Kidney (tissue), 14 donors: ENCODE data around the gene TBX20. TPM values are rescaled to one million over a fixed set of nuclear protein-coding genes. Genes with fewer than 3 reads are reported as not detected.

Experiments used
- DNase-seq, 5 donors: peaks; one replicate each; pipeline ENCODE4 v3.0.0-alpha.2; 2013 to 2020
- FAIRE-seq: peaks from 2 replicates; lab custom pipeline; 2012; peaks lifted over from hg19 to GRCh38; lab: Jason Lieb, UNC
- H3K27ac ChIP-seq, 2 donors: one replicate each; pipeline ENCODE4 v1.7.0; 2013; ENCODE audit warnings: low read depth in 2 of 2, low read length in 2 of 2, inconsistent platforms in 1 of 2
- H3K27me3 ChIP-seq: one replicate; pipeline ENCODE4 v1.7.1; 2013; ENCODE audit warnings: low read length, inconsistent platforms; ENCODE audit not compliant: control insufficient read depth, insufficient read depth
- H3K36me3 ChIP-seq, 3 donors: one replicate each; pipeline versions ENCODE4 v1.7.0 to v1.7.1; 2013; ENCODE audit warnings: low read length in 3 of 3, control low read depth in 1 of 3, inconsistent platforms in 1 of 3; ENCODE audit not compliant: insufficient read depth in 3 of 3, control insufficient read depth in 2 of 3
- H3K4me1 ChIP-seq, 3 donors: one replicate each; pipeline versions ENCODE4 v1.7.0 to v1.7.1; 2013; ENCODE audit warnings: low read length in 3 of 3, inconsistent platforms in 1 of 3, low read depth in 1 of 3; ENCODE audit not compliant: control insufficient read depth in 2 of 3, insufficient read depth in 2 of 3
- H3K4me3 ChIP-seq, 3 donors: one replicate each; pipeline versions ENCODE4 v1.7.0 to v1.8.1; 2013; ENCODE audit warnings: low read length in 3 of 3, control low read depth in 1 of 3, inconsistent platforms in 1 of 3
- H3K9ac ChIP-seq, 3 donors: one replicate each; pipeline versions ENCODE4 v1.7.0 to v1.7.1; 2013; ENCODE audit warnings: low read length in 3 of 3, control low read depth in 1 of 3, inconsistent platforms in 1 of 3
- H3K9me3 ChIP-seq, 3 donors: one replicate each; pipeline versions ENCODE4 v1.7.0 to v1.7.1; 2013; ENCODE audit warnings: low read length in 3 of 3, control low read depth in 1 of 3, inconsistent platforms in 1 of 3; ENCODE audit not compliant: control insufficient read depth in 2 of 3, insufficient read depth in 1 of 3
- CTCF ChIP-seq: IDR thresholded peaks from 3 replicates; pipeline ENCODE4 v1.5.1; 2012; ENCODE audit warnings: mild to moderate bottlenecking, moderate library complexity, borderline replicate concordance; ENCODE audit not compliant: insufficient read depth; ENCODE audit errors: extremely low read depth
- intact Hi-C: fragments of 100-400 bp; cut with DNase I; formaldehyde crosslinking; loops from one replicate; pipeline ENCODE4 v1.11.1; 2022
- polyA plus RNA-seq: library from polyadenylated mRNA; stranded (reverse); fragments of 350-450 nt; fragmentation: Illumina TruSeq; extraction: RNeasy Lipid Tissue Mini Kit (QIAGEN cat#74804); gene quantifications from one replicate; pipeline ENCODE4 v1.2.3, GENCODE V29; 2014; ENCODE audit warnings: low read depth, low replicate concordance; ENCODE audit not compliant: insufficient read depth
- total RNA-seq: library from RNA; stranded (reverse); fragmentation: NEBNext Ultra II Directional; extraction: Animal tissue kit (Norgen Biotek cat#: 25700); gene quantifications from one replicate; pipeline ENCODE4 v1.2.1, GENCODE V29; 2021
- donor health status: control.
- donor health status: control.
- donor health status: control.
- donor health status: control.
- donor health status: control.
- donor health status: DM: yes; HTN: yes; CAD: no.
- donor health status: Normal renal cell carcinoma (clear cell type).

Gene TBX20
- total and polyA plus RNA-seq, 2 donors from 2014 or later, result not detected

GRCh38 chr7:35251606-35252310 is 2.1 kb downstream of the TBX20 start:
- no peak for TF ChIP-seq CTCF
- Histone ChIP-seq H3K4me1 (peaks cover 0 to 4% (median 0%) of the 10 kb centered on the region in 3 donors), H3K9ac (no peak overlapping the region), H3K4me3 (no peak overlapping the region), H3K9me3 (no peaks in the 10 kb centered on the region), H3K27me3 (peaks cover 83% of the 10 kb centered on the region), H3K36me3 (no peaks in the 10 kb centered on the region), H3K27ac (no peak overlapping the region)
- no peak for DNase-seq
- intact Hi-C loops, result no loop called here
- FAIRE-seq, result no peak

GRCh38 chr7:35250941-35251340 is 3.0 kb downstream of the TBX20 start:
- intact Hi-C loops, result no loop called here
- H3K9ac ChIP-seq, result no peak overlapping the region
- DNase-seq (no peak), FAIRE-seq (no peak)
- H3K27ac ChIP-seq, result no peak overlapping the region
- peaks cover 80% of the 10 kb centered on the region for H3K27me3 ChIP-seq
- no peak overlapping the region for H3K4me3 ChIP-seq
- no peaks in the 10 kb centered on the region for H3K9me3 ChIP-seq
- peaks cover 0 to 4% (median 0%) of the 10 kb centered on the region in 3 donors for H3K4me1 ChIP-seq
- no peaks in the 10 kb centered on the region for H3K36me3 ChIP-seq
- TF ChIP-seq CTCF, result no peak

- FAIRE-seq, result no peak
These were observed 3.4 kb downstream of the TBX20 start for GRCh38 chr7:35250452-35250851.

More at GRCh38 chr7:35250452-35250851, 3.4 kb downstream of the TBX20 start:
- H3K9me3 ChIP-seq, result no peaks in the 10 kb centered on the region
- H3K9ac ChIP-seq, result no peak overlapping the region
- peaks cover 78% of the 10 kb centered on the region for H3K27me3 ChIP-seq
- peaks cover 0 to 4% (median 0%) of the 10 kb centered on the region in 3 donors for H3K4me1 ChIP-seq
- no peaks in the 10 kb centered on the region for H3K36me3 ChIP-seq
- no peak for TF ChIP-seq CTCF
- H3K4me3 ChIP-seq, result no peak overlapping the region
- DNase-seq, result no peak
- intact Hi-C loops, result no loop called here
- H3K27ac ChIP-seq, result no peak overlapping the region
